ENCODE results near the gene MTFMT. TPM values are rescaled to one million over a fixed set of nuclear protein-coding genes. Genes with fewer than 3 reads are reported as not detected.

Gene MTFMT
- total RNA-seq, 1 experiment from 2014 or later: 30.4 TPM

GRCh38 chr15:65066635-65067316 is 37.3 kb upstream of the MTFMT start:
- Histone ChIP-seq H3K4me1 (ENCODE audit: control insufficient read depth in 1 of 2, insufficient read depth in 2 of 2, low read length in 2 of 2) (no peaks in the 10 kb centered on the region), H3K27ac (ENCODE audit: low read depth, low read length) (no peak overlapping the region), H3K36me3 (ENCODE audit: control insufficient read depth in 1 of 2, insufficient read depth in 2 of 2, low read length in 2 of 2) (no peaks in the 10 kb centered on the region), H3K9me2 (ENCODE audit: insufficient read depth) (no peaks in the 10 kb centered on the region), H3K4me2 (ENCODE audit: low read length) (no peak overlapping the region), H4K20me1 (ENCODE audit: insufficient read depth) (no peaks in the 10 kb centered on the region), H3K9ac (ENCODE audit: low read length) (no peak overlapping the region), H3K27me3 (ENCODE audit: insufficient read depth, low read length) (no peaks in the 10 kb centered on the region), H3K9me3 (ENCODE audit: control insufficient read depth in 1 of 2, insufficient read depth in 1 of 2, low read depth in 1 of 2, low read length in 2 of 2) (no peaks in the 10 kb centered on the region), H3K79me2 (ENCODE audit: insufficient read depth, low read length) (no peaks in the 10 kb centered on the region), H2AFZ (ENCODE audit: low read depth, low read length, poor library complexity, severe bottlenecking) (no peak overlapping the region), H3K4me3 (replicated peaks in 1 of 2; ENCODE audit: low read depth in 1 of 2, low read length in 2 of 2) (no peak overlapping the region)
- no peak for TF ChIP-seq ATF3 (IDR thresholded peaks at IDR 0.05)
- TF ChIP-seq EZH2 (IDR thresholded peaks at IDR 0.05): no peak
- no peak for TF ChIP-seq YY1 (IDR thresholded peaks at IDR 0.05; ENCODE audit: extremely low read depth, insufficient replicate concordance, low read depth, low read length)
- TF ChIP-seq ELF1 (IDR thresholded peaks at IDR 0.05; ENCODE audit: borderline replicate concordance, low read depth): no peak
- no peak for TF ChIP-seq CBX3 (IDR thresholded peaks at IDR 0.05; ENCODE audit: low read depth)
- TF ChIP-seq ZBTB33 (IDR thresholded peaks at IDR 0.05; ENCODE audit: extremely low read depth, insufficient replicate concordance, low read length): no peak
- TF ChIP-seq RAD21 (IDR thresholded peaks at IDR 0.05; ENCODE audit: low read depth): no peak
- TF ChIP-seq ZNF274 (IDR thresholded peaks at IDR 0.05; ENCODE audit: low read depth, low read length): no peak
- TF ChIP-seq CEBPB (IDR thresholded peaks at IDR 0.05; ENCODE audit: low read depth): no peak
- no peak for TF ChIP-seq MAX (IDR thresholded peaks at IDR 0.05)
- no peak for TF ChIP-seq EZH2phosphoT487 (IDR thresholded peaks at IDR 0.05; ENCODE audit: borderline replicate concordance)
- no peak for TF ChIP-seq EGR1 (IDR thresholded peaks at IDR 0.05; ENCODE audit: low read depth)
- no peak for TF ChIP-seq SRF (IDR thresholded peaks at IDR 0.05; ENCODE audit: low read depth)
- TF ChIP-seq JUND (IDR thresholded peaks at IDR 0.05): no peak
- TF ChIP-seq CTCF (IDR thresholded peaks at IDR 0.05 in 2 of 3, conservative IDR thresholded peaks at IDR 0.05 in 1 of 3; ENCODE audit: borderline replicate concordance in 1 of 3, insufficient read depth in 1 of 3, low read depth in 2 of 3, low read length in 2 of 3): no peak
- no peak for TF ChIP-seq TCF7L2 (IDR thresholded peaks at IDR 0.05; ENCODE audit: borderline replicate concordance, extremely low read depth, insufficient read depth, insufficient read length)
- CTCF ChIA-PET: interaction anchor here (0.7 kb wide), 1 partner anchor 40 kb away, joined by 3 read pairs; no protein-coding TSS in a partner anchor
- intact Hi-C loops (cut with micrococcal nuclease): no loop called here
- no peak for DNase-seq (ENCODE audit: low read depth, low spot score)
- no peak for ATAC-seq
- RAD21 ChIA-PET (ENCODE audit: low non-redundant PET in 1 of 2, low total read pairs in 2 of 2, uncharacterized antibody in 2 of 2, unreplicated experiment in 2 of 2): no interaction called here
- BruUV-seq (replicated peaks): no TSS peak
- POLR2A ChIA-PET: no interaction called here

Data from HCT116 (cell line).